Fibroblast of upper back skin (primary cell): ENCODE data around the gene NDUFS5.
"Not testable (repeated sequence)": the region's sequence is repeated elsewhere in the genome, so short reads cannot be mapped to it uniquely, and the experiment has no call there.

Experiments used
- DNase-seq: peaks from one replicate; pipeline ENCODE4 v3.0.0-alpha.2; 2013

NDUFS5 gene

GRCh38 chr1:39016604-39017171 is 9.5 kb upstream of the NDUFS5 start:
- DNase-seq: no peak

GRCh38 chr1:39017266-39017665 is 8.9 kb upstream of the NDUFS5 start:
- no peak for DNase-seq

GRCh38 chr1:39020494-39020893 is 5.7 kb upstream of the NDUFS5 start:
- DNase-seq: not testable (repeated sequence)

DNA sequence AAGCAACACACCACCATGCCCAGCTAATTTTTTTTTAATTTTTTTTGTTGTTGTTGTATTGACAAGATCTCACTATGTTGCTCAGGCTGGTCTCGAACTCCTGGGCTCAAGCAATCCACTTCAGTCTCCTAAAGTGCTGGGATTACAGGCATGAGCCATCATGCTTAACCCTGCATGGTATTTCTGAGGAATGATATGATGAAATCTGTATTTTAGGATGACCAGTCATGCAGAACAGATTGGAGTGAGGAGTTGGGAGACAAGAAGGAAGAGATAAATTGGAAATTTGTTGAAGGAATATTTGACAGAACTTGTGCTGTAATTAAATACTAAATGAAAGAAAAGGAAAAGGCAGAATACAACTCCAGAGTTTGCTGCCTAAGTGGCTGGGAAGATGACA is 4.7 kb upstream of the NDUFS5 start:
- no peak for DNase-seq

DNA sequence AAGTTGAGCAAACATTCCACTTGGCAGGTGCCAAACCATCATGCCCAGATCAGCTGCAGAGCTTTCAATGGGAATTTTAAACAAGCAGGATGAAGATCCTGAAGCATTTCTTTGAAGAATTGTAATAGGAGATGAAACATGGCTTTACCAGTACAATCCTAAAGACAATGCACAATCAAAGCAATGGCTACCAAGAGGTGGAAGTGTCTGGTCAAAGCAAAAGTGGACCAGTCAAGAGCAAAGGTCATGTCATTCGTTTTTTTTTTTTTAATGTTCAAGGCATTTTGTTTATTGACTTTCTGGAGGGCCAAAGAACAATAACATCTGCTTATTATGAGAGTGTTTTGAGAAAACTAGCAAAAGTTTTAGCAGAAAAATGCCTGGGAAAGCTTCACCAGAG is 3.0 kb upstream of the NDUFS5 start:
- no peak for DNase-seq

DNA sequence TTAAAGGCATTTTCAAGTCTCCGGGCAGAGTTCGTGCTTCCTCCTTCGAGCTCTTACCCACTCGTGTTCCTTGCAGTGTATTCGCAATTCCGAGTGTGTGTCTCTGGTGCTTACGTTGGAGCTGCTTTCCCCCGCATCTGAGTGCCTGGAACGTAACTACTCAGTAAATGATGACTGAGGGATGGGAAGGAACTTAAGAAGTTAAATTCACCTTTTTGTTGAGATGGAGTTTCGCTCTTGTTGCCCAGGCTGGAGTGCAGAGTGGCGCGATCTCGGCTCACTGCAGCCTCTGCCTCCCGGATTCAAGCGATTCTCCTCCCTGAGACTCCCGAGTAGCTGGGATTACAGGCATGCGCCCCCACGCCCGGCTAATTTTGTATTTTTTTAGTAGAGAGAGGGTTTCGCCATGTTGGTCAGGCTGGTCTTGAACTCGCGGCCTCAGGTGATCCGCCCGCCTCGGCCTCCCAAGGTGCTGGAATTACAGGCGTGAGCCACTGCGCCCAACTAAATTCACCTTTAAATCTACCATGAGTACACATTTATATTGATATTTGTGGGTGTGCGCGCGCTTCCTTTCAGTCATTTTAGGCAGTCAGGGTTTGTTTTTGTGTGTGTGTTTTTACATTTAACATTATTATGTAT is 837 bp downstream of the NDUFS5 start:
- DNase-seq: no peak

- no peak for DNase-seq
These were observed 8.0 kb downstream of the NDUFS5 start for GRCh38 chr1:39034114-39034654.

DNA sequence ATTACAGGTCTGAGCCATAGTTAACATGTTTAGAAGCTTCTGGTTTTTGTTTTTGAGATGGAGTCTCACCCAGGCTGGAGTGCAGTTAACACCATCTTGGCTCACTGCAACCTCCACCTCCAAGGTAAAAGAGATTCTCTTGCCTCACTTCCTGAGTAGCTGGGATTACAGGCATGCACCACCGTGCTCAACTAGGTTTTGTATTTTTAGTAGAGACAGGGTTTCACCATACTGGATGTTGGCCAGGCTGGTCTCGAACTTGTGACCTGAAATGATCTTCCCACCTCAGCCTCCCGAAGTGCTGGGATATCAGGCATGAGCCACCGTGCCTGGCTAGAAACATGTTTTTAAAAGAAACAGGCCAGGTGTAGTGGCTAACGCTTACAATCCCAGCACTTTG is 10.5 kb downstream of the NDUFS5 start:
- DNase-seq: no peak

- no peak for DNase-seq
These were observed 17.4 kb downstream of the NDUFS5 start for GRCh38 chr1:39043513-39043912.

- no peak for DNase-seq
These were observed 18.6 kb downstream of the NDUFS5 start for GRCh38 chr1:39044762-39045161.

DNA sequence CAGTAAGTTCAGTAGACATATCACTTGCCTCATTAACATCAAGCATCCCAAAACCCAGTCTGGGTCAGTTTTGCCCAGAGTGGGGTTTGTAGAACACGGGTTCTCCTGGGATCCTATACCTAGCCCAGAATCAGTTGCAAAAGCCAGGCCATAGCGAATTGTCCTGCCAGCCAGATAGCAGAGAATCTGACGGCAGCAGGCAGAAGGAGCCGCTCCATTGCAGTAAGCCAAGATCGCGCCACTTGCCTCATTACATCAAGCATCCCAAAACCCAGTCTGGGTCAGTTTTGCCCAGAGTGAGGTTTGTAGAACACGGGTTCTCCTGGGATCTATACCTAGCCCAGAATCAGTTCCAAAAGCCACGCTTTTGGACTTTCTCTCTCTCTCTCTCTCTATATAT is 19.1 kb downstream of the NDUFS5 start:
- DNase-seq: no peak

- DNase-seq: no peak
These were observed 20.6 kb downstream of the NDUFS5 start for GRCh38 chr1:39046613-39047210.

GRCh38 chr1:39047374-39048229 is 21.5 kb downstream of the NDUFS5 start:
- DNase-seq: peak; percentile 83

DNA sequence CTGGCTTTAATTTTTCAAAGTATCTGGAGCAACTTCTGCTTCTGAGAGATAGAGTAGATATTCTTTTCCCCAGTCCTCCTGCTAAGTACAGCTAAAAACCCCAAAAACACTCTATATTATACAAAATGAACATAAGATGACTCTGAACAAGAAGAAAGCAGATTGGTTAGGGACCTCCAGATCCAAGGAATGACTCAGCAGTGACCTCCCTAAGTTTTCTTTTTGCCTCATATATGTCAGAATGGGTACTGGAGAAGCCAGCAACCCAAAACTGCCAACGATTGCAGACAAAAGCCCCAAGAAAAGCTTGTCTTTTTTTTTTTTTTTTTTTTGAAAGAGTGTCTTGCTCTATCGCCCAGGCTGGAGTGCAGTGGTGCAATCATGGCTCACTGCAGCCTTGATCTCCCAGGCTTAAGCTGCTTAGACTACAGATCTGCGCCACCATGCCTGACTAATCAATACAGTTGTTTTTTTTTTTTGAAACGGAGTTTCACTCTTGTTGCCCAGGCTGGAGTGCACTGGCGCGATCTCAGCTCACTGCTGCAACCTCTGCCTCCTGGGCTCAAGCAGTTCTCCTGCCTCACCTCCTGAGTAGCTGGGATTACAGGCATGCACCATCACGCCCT is 22.7 kb downstream of the NDUFS5 start:
- DNase-seq: no peak

DNA sequence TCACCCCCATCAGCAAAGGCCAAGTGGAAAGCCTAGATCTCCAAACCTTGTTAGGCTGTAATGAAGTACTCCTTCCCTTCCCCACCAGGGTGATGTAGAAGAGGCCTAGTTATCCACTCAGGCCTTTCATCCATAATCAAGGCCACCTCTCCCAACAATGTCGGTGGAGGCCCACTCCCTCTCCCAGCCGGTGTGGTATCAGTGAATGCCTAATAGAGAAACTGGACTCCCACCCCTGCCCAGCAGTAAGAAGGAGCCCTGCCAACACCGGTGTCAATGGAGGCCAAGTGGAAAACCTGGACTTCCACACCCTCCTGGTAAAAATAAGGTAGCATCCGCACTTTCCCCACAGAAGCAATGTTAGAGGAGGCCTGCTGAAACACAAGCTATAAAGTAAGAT is 23.9 kb downstream of the NDUFS5 start:
- no peak for DNase-seq

DNA sequence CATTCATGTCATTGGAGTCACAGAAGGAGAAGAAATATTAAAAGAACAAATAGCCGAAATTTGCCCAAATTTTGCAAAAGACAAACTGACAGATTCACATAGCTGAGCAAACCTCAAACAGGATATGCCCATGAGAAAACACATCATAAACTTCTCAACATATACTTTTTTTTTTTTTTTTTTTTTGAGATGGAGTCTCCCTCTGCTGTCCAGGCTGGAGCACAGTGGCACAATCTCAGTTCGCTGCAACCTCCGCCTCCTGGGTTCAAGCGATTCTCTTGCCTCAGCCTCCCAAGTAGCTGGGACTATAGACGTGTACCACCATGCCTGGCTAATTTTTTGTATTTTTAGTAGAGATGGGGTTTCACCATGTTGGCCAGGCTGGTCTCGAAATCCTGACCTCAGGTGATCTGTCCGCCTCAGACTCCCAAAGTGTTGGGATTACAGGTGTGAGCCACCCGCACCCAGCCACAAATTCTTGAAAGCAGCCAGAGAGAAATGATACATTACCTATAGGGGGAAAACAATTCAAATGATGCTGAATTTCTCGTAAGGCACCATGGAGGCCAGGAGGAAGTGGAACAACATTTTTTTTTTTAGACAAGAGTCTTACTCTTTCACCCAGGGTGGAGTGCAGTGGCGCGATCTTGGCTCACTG is 25.2 kb downstream of the NDUFS5 start:
- not testable (repeated sequence) for DNase-seq

- peak; percentile 7 for DNase-seq
These were observed 25.8 kb downstream of the NDUFS5 start for GRCh38 chr1:39051956-39052355.

GRCh38 chr1:39055213-39055710 is 29.1 kb downstream of the NDUFS5 start:
- not testable (repeated sequence) for DNase-seq

GRCh38 chr1:39061516-39061915 is 35.4 kb downstream of the NDUFS5 start:
- not testable (repeated sequence) for DNase-seq

- peak; percentile 51 for DNase-seq
These were observed 35.8 kb downstream of the NDUFS5 start for GRCh38 chr1:39061951-39062350.

- DNase-seq: no peak
These were observed 37.0 kb downstream of the NDUFS5 start for GRCh38 chr1:39063191-39063590.

- no peak for DNase-seq
These were observed 37.6 kb downstream of the NDUFS5 start for GRCh38 chr1:39063775-39064174.
